ENCODE measurements around the gene C16orf82. TPM values are rescaled to one million over a fixed set of nuclear protein-coding genes. Genes with fewer than 3 reads are reported as not detected.

C16orf82 gene
- total RNA-seq, 1 donor from 2014 or later, result not detected

DNA sequence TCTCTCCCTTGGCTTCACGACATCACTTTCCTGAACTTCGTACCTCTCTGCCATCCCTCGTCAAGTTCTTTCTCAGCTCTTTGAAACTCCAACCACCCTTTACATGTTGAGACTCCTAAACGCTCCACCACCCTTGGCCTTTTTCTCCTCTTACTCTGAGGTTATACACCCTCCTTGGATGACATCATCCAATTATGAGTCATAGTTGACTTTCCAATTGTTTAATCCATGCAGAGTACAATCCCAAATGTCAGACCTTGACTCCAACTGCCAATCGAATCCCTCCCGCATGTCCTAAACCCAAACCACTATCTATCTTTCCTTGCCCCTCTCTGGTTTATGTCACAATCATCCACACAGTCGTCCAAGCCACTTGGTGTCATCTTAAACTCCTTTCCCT lies 18.4 kb upstream of the C16orf82 start:
- Histone ChIP-seq H3K9me3 (replicated peaks) (peaks cover 13% of the 10 kb centered on the region), H3K36me3 (no peaks in the 10 kb centered on the region), H3K27ac (replicated peaks) (no peak overlapping the region), H3K4me1 (no peaks in the 10 kb centered on the region), H3K27me3 (ENCODE audit: low read depth) (peaks cover 47% of the 10 kb centered on the region), H3K4me3 (no peak overlapping the region)
- intact Hi-C loops (cut with micrococcal nuclease), result no loop called here
- no peak for DNase-seq
- TF ChIP-seq, protein P1, sequence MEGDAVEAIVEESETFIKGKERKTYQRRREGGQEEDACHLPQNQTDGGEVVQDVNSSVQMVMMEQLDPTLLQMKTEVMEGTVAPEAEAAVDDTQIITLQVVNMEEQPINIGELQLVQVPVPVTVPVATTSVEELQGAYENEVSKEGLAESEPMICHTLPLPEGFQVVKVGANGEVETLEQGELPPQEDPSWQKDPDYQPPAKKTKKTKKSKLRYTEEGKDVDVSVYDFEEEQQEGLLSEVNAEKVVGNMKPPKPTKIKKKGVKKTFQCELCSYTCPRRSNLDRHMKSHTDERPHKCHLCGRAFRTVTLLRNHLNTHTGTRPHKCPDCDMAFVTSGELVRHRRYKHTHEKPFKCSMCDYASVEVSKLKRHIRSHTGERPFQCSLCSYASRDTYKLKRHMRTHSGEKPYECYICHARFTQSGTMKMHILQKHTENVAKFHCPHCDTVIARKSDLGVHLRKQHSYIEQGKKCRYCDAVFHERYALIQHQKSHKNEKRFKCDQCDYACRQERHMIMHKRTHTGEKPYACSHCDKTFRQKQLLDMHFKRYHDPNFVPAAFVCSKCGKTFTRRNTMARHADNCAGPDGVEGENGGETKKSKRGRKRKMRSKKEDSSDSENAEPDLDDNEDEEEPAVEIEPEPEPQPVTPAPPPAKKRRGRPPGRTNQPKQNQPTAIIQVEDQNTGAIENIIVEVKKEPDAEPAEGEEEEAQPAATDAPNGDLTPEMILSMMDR (IDR thresholded peaks at IDR 0.05; ENCODE audit: borderline replicate concordance), result no peak

DNA sequence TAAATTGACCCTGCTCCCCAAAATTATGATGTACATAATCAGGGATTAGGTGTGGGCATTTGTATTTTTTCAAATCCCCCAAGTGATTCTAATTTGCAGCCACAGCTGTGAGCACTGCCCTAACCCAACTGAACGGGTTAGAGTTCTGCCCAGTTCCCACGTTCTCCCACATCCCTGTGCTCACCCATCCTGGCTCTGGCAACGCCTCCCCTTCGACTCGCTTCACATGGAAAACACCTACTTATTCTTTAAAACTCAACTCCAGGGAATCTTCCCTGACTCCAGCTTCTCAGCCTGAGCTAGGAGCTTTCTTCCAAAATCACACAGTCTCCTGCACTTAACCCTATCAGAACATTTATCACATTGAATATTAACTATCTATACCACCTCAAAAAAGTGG lies 17.6 kb upstream of the C16orf82 start:
- Histone ChIP-seq H3K9me3 (replicated peaks) (peaks cover 10% of the 10 kb centered on the region), H3K27ac (replicated peaks) (no peak overlapping the region), H3K27me3 (ENCODE audit: low read depth) (peaks cover 39% of the 10 kb centered on the region), H3K36me3 (no peaks in the 10 kb centered on the region), H3K4me3 (no peak overlapping the region), H3K4me1 (no peaks in the 10 kb centered on the region)
- TF ChIP-seq, protein P1 (IDR thresholded peaks at IDR 0.05; ENCODE audit: borderline replicate concordance), result no peak
- no peak for DNase-seq
- intact Hi-C loops (cut with micrococcal nuclease), result no loop called here

- Histone ChIP-seq H3K27ac (replicated peaks) (no peak overlapping the region), H3K4me3 (no peak overlapping the region), H3K9me3 (replicated peaks) (peaks cover 7% of the 10 kb centered on the region), H3K27me3 (ENCODE audit: low read depth) (peaks cover 25% of the 10 kb centered on the region), H3K4me1 (no peaks in the 10 kb centered on the region), H3K36me3 (no peaks in the 10 kb centered on the region)
- intact Hi-C loops (cut with micrococcal nuclease), result no loop called here
- TF ChIP-seq, protein P1 (IDR thresholded peaks at IDR 0.05; ENCODE audit: borderline replicate concordance), result no peak
- no peak for DNase-seq
These were observed 14.7 kb upstream of the C16orf82 start for GRCh38 chr16:27052007-27052406.

GRCh38 chr16:27053996-27054395 lies 12.7 kb upstream of the C16orf82 start:
- Histone ChIP-seq H3K36me3 (no peaks in the 10 kb centered on the region), H3K27me3 (ENCODE audit: low read depth) (peaks cover 16% of the 10 kb centered on the region), H3K27ac (replicated peaks) (no peak overlapping the region), H3K9me3 (replicated peaks) (peaks cover 7% of the 10 kb centered on the region), H3K4me3 (no peak overlapping the region), H3K4me1 (no peaks in the 10 kb centered on the region)
- no peak for DNase-seq
- TF ChIP-seq, protein P1 (IDR thresholded peaks at IDR 0.05; ENCODE audit: borderline replicate concordance), result no peak
- intact Hi-C loops (cut with micrococcal nuclease), result no loop called here

GRCh38 chr16:27058299-27058698 lies 8.4 kb upstream of the C16orf82 start:
- H3K4me1 ChIP-seq, result no peaks in the 10 kb centered on the region
- intact Hi-C loops (cut with micrococcal nuclease), result no loop called here
- no peak overlapping the region for H3K4me3 ChIP-seq
- TF ChIP-seq, protein P1 (IDR thresholded peaks at IDR 0.05; ENCODE audit: borderline replicate concordance), result no peak
- peaks cover 7% of the 10 kb centered on the region for H3K9me3 ChIP-seq (replicated peaks)
- no peaks in the 10 kb centered on the region for H3K36me3 ChIP-seq
- DNase-seq, result no peak
- H3K27ac ChIP-seq (replicated peaks), result no peak overlapping the region
- H3K27me3 ChIP-seq (ENCODE audit: low read depth), result peaks cover 31% of the 10 kb centered on the region

GRCh38 chr16:27070776-27071175 lies 4.0 kb downstream of the C16orf82 start:
- Histone ChIP-seq H3K4me1 (no peaks in the 10 kb centered on the region), H3K27ac (replicated peaks) (no peak overlapping the region), H3K9me3 (replicated peaks) (peaks cover 13% of the 10 kb centered on the region), H3K4me3 (no peak overlapping the region), H3K27me3 (ENCODE audit: low read depth) (peaks cover 59% of the 10 kb centered on the region), H3K36me3 (no peaks in the 10 kb centered on the region)
- no peak for DNase-seq
- TF ChIP-seq, protein P1 (IDR thresholded peaks at IDR 0.05; ENCODE audit: borderline replicate concordance), result no peak
- intact Hi-C loops (cut with micrococcal nuclease), result no loop called here

Data from left ventricle myocardium inferior (tissue), 1 donor.